IPS DF 6.9 (cell line): ENCODE data around the gene TMEM40.
"Not testable (repeated sequence)": the region's sequence is repeated elsewhere in the genome, so short reads cannot be mapped to it uniquely, and the experiment has no call there.

Experiments
- DNase-seq: peaks from one replicate; pipeline ENCODE4 v3.0.0-alpha.2; 2013; ENCODE audit warnings: low read depth, low spot score
- H3K27ac ChIP-seq: one replicate; pipeline ENCODE4 v1.5.1; 2013; ENCODE audit warnings: low read length, control low read depth
- H3K27me3 ChIP-seq: 2 replicates; pipeline ENCODE4 v1.6.1; 2013; ENCODE audit warnings: mild to moderate bottlenecking, low read length; ENCODE audit not compliant: control insufficient read depth, insufficient read depth
- H3K36me3 ChIP-seq: 2 replicates; pipeline ENCODE4 v1.6.1; 2013; ENCODE audit warnings: low read length; ENCODE audit not compliant: control insufficient read depth, insufficient read depth
- H3K4me1 ChIP-seq: 2 replicates; pipeline ENCODE4 v1.6.1; 2013; ENCODE audit warnings: low read length; ENCODE audit not compliant: control insufficient read depth, insufficient read depth
- H3K4me3 ChIP-seq: 2 replicates; pipeline ENCODE4 v1.5.1; 2013; ENCODE audit warnings: mild to moderate bottlenecking, low read length
- H3K9me3 ChIP-seq: 2 replicates; pipeline ENCODE4 v1.6.1; 2013; ENCODE audit warnings: low read length, inconsistent platforms; ENCODE audit not compliant: control insufficient read depth, insufficient read depth
- WGBS: extraction: QIAGEN DNeasy Blood & Tissue Kit; methylation state at CpG from one replicate; pipeline ENCODE4 v1.1.7; 2013; ENCODE audit warnings: mixed read lengths, missing lambda C conversion rate; ENCODE audit not compliant: insufficient read length, insufficient coverage; 5-methylcytosine and 5-hydroxymethylcytosine counted together

The TMEM40 gene

GRCh38 chr3:12702501-12702900 lies 56.6 kb downstream of the TMEM40 start:
- Histone ChIP-seq H3K27ac (no peak overlapping the region), H3K4me1 (no peaks in the 10 kb centered on the region), H3K9me3 (no peaks in the 10 kb centered on the region), H3K27me3 (no peaks in the 10 kb centered on the region), H3K36me3 (no peaks in the 10 kb centered on the region), H3K4me3 (no peak overlapping the region)
- WGBS: no CpG with 5 or more reads among the region's 3 CpGs
- DNase-seq: no peak

- not testable (repeated sequence) for H3K27ac ChIP-seq, H3K9me3 ChIP-seq, H3K27me3 ChIP-seq, H3K4me1 ChIP-seq, DNase-seq, H3K36me3 ChIP-seq, H3K4me3 ChIP-seq
- no CpG with 5 or more reads among the region's 10 CpGs for WGBS
These were observed 57.5 kb downstream of the TMEM40 start for GRCh38 chr3:12701601-12702000.

- Histone ChIP-seq H3K4me1 (no peaks in the 10 kb centered on the region), H3K9me3 (no peaks in the 10 kb centered on the region), H3K4me3 (no peak overlapping the region), H3K36me3 (no peaks in the 10 kb centered on the region), H3K27me3 (no peaks in the 10 kb centered on the region), H3K27ac (no peak overlapping the region)
- no peak for DNase-seq
- no CpG with 5 or more reads among the region's 2 CpGs for WGBS
These were observed 58.3 kb downstream of the TMEM40 start for GRCh38 chr3:12700800-12701199.

GRCh38 chr3:12695916-12696315 lies 63.1 kb downstream of the TMEM40 start:
- Histone ChIP-seq H3K36me3 (no peaks in the 10 kb centered on the region), H3K27ac (no peak overlapping the region), H3K4me3 (no peak overlapping the region), H3K9me3 (no peaks in the 10 kb centered on the region), H3K4me1 (0 out of 2 replicates have a peak, but pooled peaks cover 1% of the 10 kb centered on the region), H3K27me3 (no peaks in the 10 kb centered on the region)
- no CpG with 5 or more reads among the region's 2 CpGs for WGBS
- DNase-seq: no peak

GRCh38 chr3:12695112-12695511 lies 63.9 kb downstream of the TMEM40 start:
- Histone ChIP-seq H3K36me3 (no peaks in the 10 kb centered on the region), H3K27ac (no peak overlapping the region), H3K4me1 (0 out of 2 replicates have a peak, but pooled peaks cover 1% of the 10 kb centered on the region), H3K9me3 (no peaks in the 10 kb centered on the region), H3K4me3 (no peak overlapping the region), H3K27me3 (no peaks in the 10 kb centered on the region)
- no peak for DNase-seq
- no CpG with 5 or more reads among the region's 3 CpGs for WGBS

GRCh38 chr3:12692444-12692843 lies 66.6 kb downstream of the TMEM40 start:
- DNase-seq: no peak
- no CpG with 5 or more reads among the region's 8 CpGs for WGBS

GRCh38 chr3:12689997-12690711 lies 68.9 kb downstream of the TMEM40 start:
- H3K4me3 ChIP-seq: no peak overlapping the region
- H3K27me3 ChIP-seq: no peaks in the 10 kb centered on the region
- no peaks in the 10 kb centered on the region; the same call in 1 of the 2 replicates for H3K9me3 ChIP-seq
- 0 out of 2 replicates have a peak, but pooled peaks cover 1% of the 10 kb centered on the region for H3K4me1 ChIP-seq
- no peak overlapping the region for H3K27ac ChIP-seq
- no peak for DNase-seq
- no peaks in the 10 kb centered on the region for H3K36me3 ChIP-seq
- WGBS: no CpG with 5 or more reads among the region's 11 CpGs

More at GRCh38 chr3:12692444-12692843, 66.6 kb downstream of the TMEM40 start:
- no peak overlapping the region for H3K4me3 ChIP-seq
- H3K27ac ChIP-seq: no peak overlapping the region
- no peaks in the 10 kb centered on the region for H3K27me3 ChIP-seq
- H3K9me3 ChIP-seq: no peaks in the 10 kb centered on the region
- 0 out of 2 replicates have a peak, but pooled peaks cover 1% of the 10 kb centered on the region for H3K4me1 ChIP-seq
- no peaks in the 10 kb centered on the region for H3K36me3 ChIP-seq

- WGBS: no CpG with 5 or more reads among the region's 4 CpGs
- Histone ChIP-seq H3K36me3 (no peaks in the 10 kb centered on the region), H3K27me3 (no peaks in the 10 kb centered on the region), H3K27ac (no peak overlapping the region), H3K9me3 (no peaks in the 10 kb centered on the region; the same call in 1 of the 2 replicates), H3K4me3 (no peak overlapping the region), H3K4me1 (no peaks in the 10 kb centered on the region)
- no peak for DNase-seq
These were observed 71.1 kb downstream of the TMEM40 start for GRCh38 chr3:12687948-12688347.

- H3K27ac ChIP-seq: no peak overlapping the region
- no CpG with 5 or more reads among the region's 3 CpGs for WGBS
These were observed 73.0 kb downstream of the TMEM40 start for GRCh38 chr3:12686096-12686495.

More at GRCh38 chr3:12686096-12686495, 73.0 kb downstream of the TMEM40 start:
- Histone ChIP-seq H3K4me3 (no peak overlapping the region), H3K4me1 (no peaks in the 10 kb centered on the region), H3K27me3 (no peaks in the 10 kb centered on the region), H3K36me3 (no peaks in the 10 kb centered on the region), H3K9me3 (no peaks in the 10 kb centered on the region; the same call in 1 of the 2 replicates)
- DNase-seq: no peak
